Brain microvascular endothelial cell (primary cell): ENCODE results near the gene RBM38.

ENCODE experiments used
- DNase-seq: peaks from one replicate; pipeline ENCODE4 v3.0.0-alpha.2; 2020
- H3K27ac ChIP-seq: fragments of 250-450 bp; sonication (Bioruptor Pico); 2 replicates; pipeline ENCODE4 v1.5.1; 2020; ENCODE audit warnings: mild to moderate bottlenecking, moderate library complexity
- H3K27me3 ChIP-seq: fragments of 250-450 bp; sonication (Bioruptor Pico); replicated peaks from 2 replicates; pipeline ENCODE4 v1.5.1; 2020; ENCODE audit warnings: mild to moderate bottlenecking
- H3K36me3 ChIP-seq: fragments of 250-450 bp; sonication (Bioruptor Pico); replicated peaks from 2 replicates; pipeline ENCODE4 v1.5.1; 2020; ENCODE audit warnings: mild to moderate bottlenecking
- H3K4me3 ChIP-seq: 2 replicates; pipeline ENCODE4 v1.5.1; 2011; ENCODE audit warnings: low read depth, mild to moderate bottlenecking, control low read depth, low read length, moderate library complexity
- in situ Hi-C: cut with HindIII; loops from 2 replicates; pipeline ENCODE4 v1.10.0; 2017; ENCODE audit warnings: low sequenced_read_pairs, low pct_ligation_motif_present
- TF ChIP-seq, protein P1 (sequence below): IDR thresholded peaks from 2 replicates; pipeline ENCODE4 v1.5.1; 2011; ENCODE audit warnings: low read depth, mild to moderate bottlenecking, moderate library complexity, low read length, control low read depth, inconsistent platforms; ENCODE audit errors: missing control alignments

RBM38 gene

DNA sequence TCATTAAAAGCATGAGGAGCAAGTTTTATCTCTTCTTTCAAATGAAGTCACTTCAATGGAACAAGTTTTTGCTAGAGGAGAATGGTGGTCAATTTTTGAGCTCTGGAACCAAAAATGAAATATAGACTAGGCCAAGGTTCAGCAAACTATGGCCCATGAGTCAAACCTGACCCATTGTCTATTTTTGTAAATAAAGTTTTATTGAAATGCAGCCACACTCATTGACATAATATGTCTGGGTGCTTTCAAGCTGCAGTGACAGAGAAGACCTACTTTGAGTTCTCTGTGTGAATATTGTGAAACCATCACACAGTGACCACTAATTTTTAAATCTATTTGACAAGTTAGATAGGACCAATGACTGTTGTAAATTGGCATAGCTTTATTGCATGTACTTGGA is 26.7 kb upstream of the RBM38 start:
- no peak for DNase-seq
- Histone ChIP-seq H3K27ac (no peak overlapping the region), H3K36me3 (peaks cover 33% of the 10 kb centered on the region), H3K4me3 (no peak overlapping the region), H3K27me3 (no peaks in the 10 kb centered on the region)
- in situ Hi-C loops: no loop called here
- TF ChIP-seq, protein P1, sequence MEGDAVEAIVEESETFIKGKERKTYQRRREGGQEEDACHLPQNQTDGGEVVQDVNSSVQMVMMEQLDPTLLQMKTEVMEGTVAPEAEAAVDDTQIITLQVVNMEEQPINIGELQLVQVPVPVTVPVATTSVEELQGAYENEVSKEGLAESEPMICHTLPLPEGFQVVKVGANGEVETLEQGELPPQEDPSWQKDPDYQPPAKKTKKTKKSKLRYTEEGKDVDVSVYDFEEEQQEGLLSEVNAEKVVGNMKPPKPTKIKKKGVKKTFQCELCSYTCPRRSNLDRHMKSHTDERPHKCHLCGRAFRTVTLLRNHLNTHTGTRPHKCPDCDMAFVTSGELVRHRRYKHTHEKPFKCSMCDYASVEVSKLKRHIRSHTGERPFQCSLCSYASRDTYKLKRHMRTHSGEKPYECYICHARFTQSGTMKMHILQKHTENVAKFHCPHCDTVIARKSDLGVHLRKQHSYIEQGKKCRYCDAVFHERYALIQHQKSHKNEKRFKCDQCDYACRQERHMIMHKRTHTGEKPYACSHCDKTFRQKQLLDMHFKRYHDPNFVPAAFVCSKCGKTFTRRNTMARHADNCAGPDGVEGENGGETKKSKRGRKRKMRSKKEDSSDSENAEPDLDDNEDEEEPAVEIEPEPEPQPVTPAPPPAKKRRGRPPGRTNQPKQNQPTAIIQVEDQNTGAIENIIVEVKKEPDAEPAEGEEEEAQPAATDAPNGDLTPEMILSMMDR: no peak

DNA sequence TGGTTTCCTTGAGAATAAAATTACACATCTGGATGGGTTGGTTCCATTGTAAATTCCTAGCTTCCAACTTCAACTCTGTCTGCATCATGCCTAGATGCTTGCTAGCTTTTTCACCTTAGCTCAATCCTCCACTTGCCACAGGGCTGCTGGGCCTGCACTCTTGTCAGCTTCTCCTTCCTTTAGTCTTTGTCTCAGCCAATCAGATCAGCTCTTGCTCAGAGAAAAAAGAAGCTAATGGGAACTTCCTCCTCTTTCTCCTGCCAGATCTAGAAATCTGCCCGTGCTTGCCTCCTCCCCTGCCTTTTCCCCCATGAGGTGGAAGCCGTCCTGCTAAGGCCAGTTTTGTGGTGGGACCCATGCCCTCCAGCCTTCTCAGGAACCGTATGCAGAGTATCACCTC is 21.6 kb upstream of the RBM38 start:
- H3K27me3 ChIP-seq: no peaks in the 10 kb centered on the region
- TF ChIP-seq, protein P1: no peak
- H3K27ac ChIP-seq: no peak overlapping the region
- H3K4me3 ChIP-seq: no peak overlapping the region
- no peak for DNase-seq
- H3K36me3 ChIP-seq: peaks cover 63% of the 10 kb centered on the region
- in situ Hi-C loops: no loop called here

DNA sequence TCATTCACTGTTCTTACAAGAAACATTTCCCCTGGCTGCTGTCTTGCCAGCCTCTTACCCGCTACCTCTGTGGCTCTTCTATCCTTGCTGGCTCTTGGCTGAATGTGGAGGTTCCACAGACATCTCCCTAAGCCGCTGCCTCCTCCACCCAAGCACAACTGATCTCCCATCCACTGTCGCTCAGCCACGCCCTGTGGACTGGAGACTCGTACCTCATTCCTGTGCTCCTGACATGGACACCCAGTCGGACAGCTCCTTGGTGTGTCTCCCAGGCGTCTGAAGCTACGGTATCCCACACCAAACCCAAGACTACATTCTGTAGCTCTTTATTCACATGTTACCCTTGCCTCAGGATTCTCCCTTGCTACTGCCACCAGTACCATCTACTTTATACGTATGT is 20.9 kb upstream of the RBM38 start:
- peaks cover 68% of the 10 kb centered on the region for H3K36me3 ChIP-seq
- TF ChIP-seq, protein P1: no peak
- H3K27ac ChIP-seq: no peak overlapping the region
- no peaks in the 10 kb centered on the region for H3K27me3 ChIP-seq
- no peak for DNase-seq
- in situ Hi-C loops: no loop called here
- no peak overlapping the region for H3K4me3 ChIP-seq

DNA sequence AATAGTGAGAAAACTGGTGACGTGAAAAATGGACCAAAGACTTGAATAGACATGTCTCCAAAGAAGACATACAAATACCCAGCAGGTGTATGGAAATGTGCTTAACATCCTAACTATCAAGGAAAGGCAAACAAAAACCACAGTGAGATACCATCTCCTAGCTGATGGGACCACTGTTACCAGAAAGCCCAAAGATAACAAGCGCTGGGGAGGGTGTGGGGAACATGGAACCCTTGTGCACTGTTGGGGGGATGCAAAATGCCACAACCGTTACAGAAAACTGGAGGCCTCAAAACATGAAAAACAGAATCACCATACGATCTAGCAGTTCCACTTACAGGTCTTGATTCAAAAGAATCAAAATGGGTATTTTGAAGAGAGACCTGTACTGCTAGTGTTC is 19.8 kb upstream of the RBM38 start:
- Histone ChIP-seq H3K27ac (no peak overlapping the region), H3K36me3 (peaks cover 63% of the 10 kb centered on the region), H3K4me3 (no peak overlapping the region), H3K27me3 (no peaks in the 10 kb centered on the region)
- TF ChIP-seq, protein P1: no peak
- in situ Hi-C loops: no loop called here
- DNase-seq: no peak

DNA sequence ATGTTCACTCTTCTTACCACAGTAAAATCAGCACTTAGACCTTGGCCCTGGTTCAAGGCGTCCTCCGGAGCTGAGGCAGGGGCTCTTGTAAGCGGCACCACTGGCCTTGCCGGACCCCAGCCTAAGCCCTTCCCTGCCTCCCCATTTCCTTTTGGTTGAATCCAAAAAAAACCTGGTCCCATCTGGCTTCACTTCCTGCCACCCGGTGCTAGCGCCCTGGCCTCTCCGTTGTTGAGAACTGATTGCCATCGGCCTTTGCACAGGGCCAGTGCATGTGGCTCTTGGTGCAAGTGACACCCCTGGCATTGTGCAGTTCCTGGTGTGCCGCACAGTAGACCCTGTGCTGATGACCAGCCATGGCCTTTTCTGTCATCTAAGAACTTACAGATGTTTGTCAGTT is 19.0 kb upstream of the RBM38 start:
- H3K27ac ChIP-seq: no peak overlapping the region
- in situ Hi-C loops: no loop called here
- H3K36me3 ChIP-seq: peaks cover 59% of the 10 kb centered on the region
- TF ChIP-seq, protein P1: no peak
- no peaks in the 10 kb centered on the region for H3K27me3 ChIP-seq
- no peak for DNase-seq
- H3K4me3 ChIP-seq: no peak overlapping the region

DNA sequence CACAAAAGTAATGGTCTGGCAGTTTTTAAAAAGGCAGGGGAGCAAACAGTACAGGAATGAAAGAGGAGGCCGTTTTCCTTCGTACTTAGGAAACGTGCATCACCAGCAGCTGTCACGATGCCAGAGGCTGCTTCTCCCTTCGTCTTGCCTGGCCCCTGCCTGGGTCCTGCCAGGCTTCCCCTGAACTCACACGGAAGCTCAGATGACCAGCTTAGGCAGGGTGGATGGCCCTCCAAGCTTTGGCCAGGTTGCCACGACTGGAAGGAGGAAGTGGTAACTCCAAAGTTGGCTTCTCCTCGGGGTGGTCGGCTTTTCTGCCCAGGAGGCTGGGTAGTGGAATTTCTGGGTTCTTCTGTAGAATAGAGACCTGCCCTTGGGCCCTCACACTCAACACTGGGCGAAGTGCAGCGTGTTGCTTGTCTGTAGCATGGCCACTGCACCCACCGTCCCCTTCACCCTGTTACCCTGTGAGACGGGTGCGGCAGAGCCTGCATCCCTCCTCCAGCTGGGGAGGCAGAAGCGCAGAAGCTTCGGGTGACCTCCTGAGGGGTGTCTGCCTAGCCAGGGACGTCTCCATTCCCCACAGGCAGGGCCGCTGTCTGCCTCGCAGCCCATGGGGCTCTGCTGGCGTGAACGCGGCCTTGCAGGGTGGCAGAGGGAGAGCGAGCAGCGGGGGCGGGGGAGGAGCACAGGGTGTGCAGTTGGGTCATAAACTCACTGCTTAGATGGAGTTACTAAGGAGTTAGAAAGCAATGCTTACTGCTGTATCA is 18.4 kb upstream of the RBM38 start:
- in situ Hi-C loops: no loop called here
- H3K27ac ChIP-seq: no peak overlapping the region
- TF ChIP-seq, protein P1: no peak
- no peak for DNase-seq
- no peak overlapping the region for H3K4me3 ChIP-seq
- peaks cover 55% of the 10 kb centered on the region for H3K36me3 ChIP-seq
- no peaks in the 10 kb centered on the region for H3K27me3 ChIP-seq
